ENCODE data around the gene GZMA.

GRCh38 chr5:55141945-55142690 lies 39.7 kb downstream of the GZMA start:
- TF ChIP-seq GATA2 (IDR thresholded peaks at IDR 0.05; ENCODE audit: low read depth, low read length) (no peak), GATA3 (IDR thresholded peaks at IDR 0.05; ENCODE audit: low read depth, low read length) (no peak)
